IMR-90 (cell line): ENCODE measurements around the gene BCAS1. TPM values are rescaled to one million over a fixed set of nuclear protein-coding genes. Genes with fewer than 3 reads are reported as not detected.

ENCODE experiments used
- ATAC-seq: fragments of 200-7000 bp; cut with Tn5 transposase; 2 replicates; pipeline ENCODE4 v1.9.1; 2020; ENCODE audit warnings: low read depth, mild to moderate bottlenecking, moderate library complexity
- BruUV-seq: library from RNA; stranded (reverse); fragments of 400-500 nt; replicated peaks from 2 replicates; lab custom pipeline; 2021; lab: Mats Ljungman, UMichigan
- CTCF ChIA-PET: fragments of 300-600 bp; formaldehyde crosslinking; extraction: SDS; loops from one replicate; lab custom pipeline; 2021; ENCODE audit warnings: antibody characterized with exemption; lab: Yijun Ruan, JAX
- POLR2A ChIA-PET: fragments of 300-600 bp; sonication (Branson Sonifier 250); formaldehyde crosslinking; loops from one replicate; lab custom pipeline; 2022; ENCODE audit warnings: antibody characterized with exemption; ENCODE audit not compliant: unreplicated experiment; lab: Charles Lee
- DNase-seq: peaks from one replicate; pipeline ENCODE4 v3.0.0; 2013
- H2AFZ ChIP-seq: replicated peaks from 2 replicates; pipeline ENCODE3; 2013; ENCODE audit warnings: low read length, mild to moderate bottlenecking; ENCODE audit not compliant: poor library complexity
- H2AK5ac ChIP-seq: 2 replicates; pipeline ENCODE4 v1.6.1; 2013; ENCODE audit warnings: low read depth, low read length, inconsistent platforms
- H2AK9ac ChIP-seq: replicated peaks from 2 replicates; pipeline ENCODE3; 2013; ENCODE audit warnings: mild to moderate bottlenecking, low read depth, low read length, moderate library complexity; ENCODE audit not compliant: poor library complexity
- H2BK120ac ChIP-seq: 2 replicates; pipeline ENCODE4 v1.6.1; 2013; ENCODE audit warnings: low read depth, low read length, inconsistent platforms
- H2BK15ac ChIP-seq: 3 replicates; pipeline ENCODE4 v1.6.1; 2013; ENCODE audit warnings: low read depth, low read length, inconsistent platforms
- H2BK20ac ChIP-seq: 2 replicates; pipeline ENCODE4 v1.6.1; 2013; ENCODE audit warnings: low read depth, mild to moderate bottlenecking, inconsistent platforms, low read length, moderate library complexity
- H2BK5ac ChIP-seq: 2 replicates; pipeline ENCODE4 v1.6.1; 2013; ENCODE audit warnings: mild to moderate bottlenecking, low read depth, low read length, inconsistent platforms; ENCODE audit not compliant: poor library complexity, severe bottlenecking
- H3K14ac ChIP-seq: replicated peaks from 2 replicates; pipeline ENCODE4 v1.6.1; 2013; ENCODE audit warnings: low read depth, low read length, inconsistent platforms
- H3K18ac ChIP-seq: 2 replicates; pipeline ENCODE4 v1.6.1; 2013; ENCODE audit warnings: low read depth, low read length, control low read depth
- H3K23ac ChIP-seq: 2 replicates; pipeline ENCODE4 v1.6.1; 2013; ENCODE audit warnings: low read depth, low read length, inconsistent platforms
- H3K27ac ChIP-seq: 2 replicates; pipeline ENCODE4 v1.5.1; 2013; ENCODE audit warnings: mild to moderate bottlenecking, control low read depth, low read length; ENCODE audit not compliant: insufficient read depth
- H3K27me3 ChIP-seq: 2 replicates; pipeline ENCODE4 v1.6.1; 2013; ENCODE audit warnings: low read length; ENCODE audit not compliant: control insufficient read depth, insufficient read depth
- H3K36me3 ChIP-seq: 2 replicates; pipeline ENCODE4 v1.6.1; 2013; ENCODE audit warnings: low read length, mixed read lengths; ENCODE audit not compliant: control insufficient read depth, insufficient read depth
- H3K4ac ChIP-seq: 2 replicates; pipeline ENCODE4 v1.6.1; 2013; ENCODE audit warnings: low read depth, low read length, inconsistent platforms
- H3K4me1 ChIP-seq: 2 replicates; pipeline ENCODE4 v1.6.1; 2013; ENCODE audit warnings: low read length, mixed read lengths; ENCODE audit not compliant: control insufficient read depth, insufficient read depth
- H3K4me2 ChIP-seq: 2 replicates; pipeline ENCODE4 v1.6.1; 2013; ENCODE audit warnings: low read depth, mild to moderate bottlenecking, control low read depth, low read length, moderate library complexity
- H3K4me3 ChIP-seq: 2 replicates; pipeline ENCODE4 v1.5.1; 2013; ENCODE audit warnings: low read depth, mild to moderate bottlenecking, control low read depth, low read length, moderate library complexity; ENCODE audit not compliant: insufficient read depth
- H3K56ac ChIP-seq: 2 replicates; pipeline ENCODE4 v1.6.1; 2013; ENCODE audit warnings: low read length, inconsistent platforms; ENCODE audit not compliant: insufficient read depth; ENCODE audit errors: extremely low read depth
- H3K79me1 ChIP-seq, 2 experiments: 2 replicates each; pipeline ENCODE4 v1.6.1; 2013; ENCODE audit warnings: low read length in 2 of 2, inconsistent platforms in 1 of 2, low read depth in 1 of 2
- H3K9ac ChIP-seq: 2 replicates; pipeline ENCODE4 v1.6.1; 2013; ENCODE audit warnings: low read depth, low read length, control low read depth
- H3K9me1 ChIP-seq: 2 replicates; pipeline ENCODE4 v1.6.1; 2013; ENCODE audit warnings: low read length, inconsistent platforms; ENCODE audit not compliant: insufficient read depth
- H3K9me3 ChIP-seq: 2 replicates; pipeline ENCODE4 v1.6.1; 2013; ENCODE audit warnings: low read length; ENCODE audit not compliant: control insufficient read depth, insufficient read depth
- H4K20me1 ChIP-seq: 2 replicates; pipeline ENCODE4 v1.6.1; 2013; ENCODE audit warnings: low read length, inconsistent platforms; ENCODE audit not compliant: insufficient read depth
- H4K5ac ChIP-seq: 2 replicates; pipeline ENCODE4 v1.6.1; 2013; ENCODE audit warnings: mild to moderate bottlenecking, low read depth, low read length, control low read depth
- H4K8ac ChIP-seq, 2 experiments: 2 replicates each; pipeline ENCODE4 v1.6.1; 2013; ENCODE audit warnings: low read depth in 2 of 2, low read length in 2 of 2, control low read depth in 1 of 2, inconsistent platforms in 1 of 2
- H4K91ac ChIP-seq: 2 replicates; pipeline ENCODE4 v1.6.1; 2013; ENCODE audit warnings: low read depth, low read length, inconsistent platforms; ENCODE audit not compliant: insufficient read depth
- BHLHE40 ChIP-seq: fragments of 150-350 bp; IDR thresholded peaks from 2 replicates; pipeline ENCODE4 v1.6.1; 2016; ENCODE audit warnings: mild to moderate bottlenecking, low read depth, low read length
- CEBPB ChIP-seq: IDR thresholded peaks from 2 replicates; pipeline ENCODE4 v1.6.1; 2012; ENCODE audit warnings: low read depth, low read length, improper control_type of control experiment
- CHD1 ChIP-seq: IDR thresholded peaks from 2 replicates; pipeline ENCODE4 v1.6.1; 2012; ENCODE audit warnings: low read depth, low read length, improper control_type of control experiment
- CTCF ChIP-seq: conservative IDR thresholded peaks from 2 replicates; pipeline ENCODE4 v1.5.1; 2012; ENCODE audit warnings: mild to moderate bottlenecking, low read depth, low read length, improper control_type of control experiment
- FOS ChIP-seq: fragments of 150-350 bp; IDR thresholded peaks from 2 replicates; pipeline ENCODE4 v1.6.1; 2016; ENCODE audit warnings: low read depth, low read length
- MAZ ChIP-seq: IDR thresholded peaks from 2 replicates; pipeline ENCODE4 v1.6.1; 2012; ENCODE audit warnings: low read depth, mild to moderate bottlenecking, low read length, improper control_type of control experiment, moderate library complexity, borderline replicate concordance
- MXI1 ChIP-seq: IDR thresholded peaks from 2 replicates; pipeline ENCODE4 v1.6.1; 2012; ENCODE audit warnings: low read depth, mild to moderate bottlenecking, low read length, moderate library complexity, borderline replicate concordance
- NFE2L2 ChIP-seq: fragments of 150-350 bp; IDR thresholded peaks from 2 replicates; pipeline ENCODE4 v1.6.1; 2016; ENCODE audit warnings: low read depth, mild to moderate bottlenecking, low read length
- RAD21 ChIP-seq: IDR thresholded peaks from 2 replicates; pipeline ENCODE4 v1.6.1; 2012; ENCODE audit warnings: low read length, improper control_type of control experiment
- RCOR1 ChIP-seq: IDR thresholded peaks from 2 replicates; pipeline ENCODE4 v1.6.1; 2012; ENCODE audit warnings: mild to moderate bottlenecking, low read length, improper control_type of control experiment; ENCODE audit not compliant: insufficient replicate concordance
- RFX5 ChIP-seq: IDR thresholded peaks from 2 replicates; pipeline ENCODE4 v1.8.0; 2012; ENCODE audit warnings: low read depth, mild to moderate bottlenecking, low read length, moderate library complexity
- SMC3 ChIP-seq: fragments of 150-350 bp; IDR thresholded peaks from 2 replicates; pipeline ENCODE4 v1.6.1; 2016; ENCODE audit warnings: low read depth, mild to moderate bottlenecking, antibody characterized with exemption, low read length, moderate library complexity
- USF2 ChIP-seq: fragments of 150-350 bp; IDR thresholded peaks from 2 replicates; pipeline ENCODE4 v1.6.1; 2017; ENCODE audit warnings: mild to moderate bottlenecking, antibody characterized with exemption, low read length, low read depth
- WGBS, 2 experiments: methylation state at CpG; one replicate each; pipeline versions ENCODE4 v1.1.5 to v1.1.7; 2013; ENCODE audit warnings: missing lambda C conversion rate in 2 of 2; ENCODE audit not compliant: insufficient read length in 1 of 2; ENCODE audit errors: extremely low coverage in 2 of 2; 5-methylcytosine and 5-hydroxymethylcytosine counted together
- dilution Hi-C: fragments of 300-500 bp; cut with HindIII; formaldehyde crosslinking; loops from one replicate; pipeline ENCODE4 v1.14.3; 2018; ENCODE audit warnings: low sequenced_read_pairs; ENCODE audit not compliant: unreplicated experiment
- in situ Hi-C: fragments of 300-500 bp; cut with MboI; formaldehyde crosslinking; loops from 3 replicates; pipeline ENCODE4 v1.14.3; 2019; ENCODE audit warnings: low sequenced_read_pairs, inconsistent platforms, mixed read lengths
- intact Hi-C: fragments of 100-400 bp; cut with micrococcal nuclease; formaldehyde crosslinking; loops from 2 replicates; pipeline ENCODE4 v1.10.0; 2022
- polyA plus RNA-seq, 3 experiments: library from polyadenylated mRNA; depleted of rRNA; stranded (reverse); fragments of >200 nt; gene quantifications; 2 replicates each; pipeline ENCODE4 v1.2.3, GENCODE V29; 2012; ENCODE audit warnings: low replicate concordance in 1 of 3
- total RNA-seq: library from RNA; depleted of rRNA; stranded (reverse); fragments of >200 nt; gene quantifications from 2 replicates; pipeline ENCODE4 v1.2.3, GENCODE V29; 2012

Gene BCAS1
- total and polyA plus RNA-seq, 2 of the 4 experiments (the other 2 are of a cell fraction): under 0.01 TPM; not detected in 1

DNA sequence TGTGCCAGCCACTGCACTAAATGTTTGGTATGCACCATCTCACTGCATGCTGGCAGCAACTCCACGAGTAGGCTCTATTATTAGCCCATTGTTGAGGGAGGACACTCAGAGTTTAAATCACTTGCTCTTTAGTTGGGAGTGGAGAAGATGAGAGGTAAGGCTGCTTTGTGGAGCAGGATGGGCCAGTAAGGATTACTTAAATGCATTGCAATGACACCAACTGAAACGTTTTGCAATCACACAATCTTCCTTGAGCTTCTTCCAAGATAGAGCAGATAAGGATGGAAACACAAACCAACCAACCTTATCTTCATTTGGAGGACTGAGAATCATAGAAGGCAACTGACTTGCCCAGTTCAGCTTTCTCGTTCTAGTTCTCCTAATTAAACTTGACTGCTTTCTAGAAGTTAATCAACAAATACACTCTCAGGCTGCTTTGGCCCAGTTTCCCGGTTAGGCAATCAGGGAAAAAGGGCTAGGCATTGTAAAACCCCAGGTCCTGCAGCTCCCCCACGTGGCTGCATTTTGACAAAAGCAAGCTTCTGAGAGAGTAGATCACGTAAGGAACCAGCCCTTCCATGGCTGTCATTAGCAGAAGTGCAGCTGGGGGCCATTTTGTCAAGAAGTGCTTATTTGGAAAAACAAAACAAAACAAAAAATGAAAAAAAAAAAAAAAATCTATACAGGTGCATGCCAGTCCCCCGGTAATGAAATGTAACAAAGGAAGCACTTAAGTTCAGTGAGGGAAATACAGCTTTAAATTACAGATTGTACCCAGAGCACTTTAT, 130.6 kb downstream of the BCAS1 start:
- intact Hi-C loops (loop anchor here (1.0 to 5.0 kb wide), 4 partner anchors 23 to 1627 kb away; no protein-coding TSS in a partner anchor), in situ Hi-C loops (loop anchor here (5.0 to 25.0 kb wide), 3 partner anchors 362 to 1452 kb away; no protein-coding TSS in a partner anchor), dilution Hi-C loops (no loop called here)
- Histone ChIP-seq H3K4me2 (peak overlapping the region; percentile 24; the same call in 1 of the 2 replicates), H3K36me3 (no peaks in the 10 kb centered on the region), H2BK5ac (peak overlapping the region; percentile 84), H3K56ac (peak overlapping the region; percentile 60), H2BK120ac (peak overlapping the region; percentile 79), H2AK5ac (peak overlapping the region; percentile 62; the same call in 1 of the 2 replicates), H3K9ac (peak overlapping the region; percentile 40; the same call in 1 of the 2 replicates), H3K14ac (peak overlapping the region; percentile 45), H3K4me3 (no peak overlapping the region), H4K20me1 (no peaks in the 10 kb centered on the region), H3K27ac (peak overlapping the region; percentile 66), H3K4ac (peak overlapping the region; percentile 55), H2AFZ (peak overlapping the region; percentile 80), H2BK20ac (peak overlapping the region; percentile 84), H4K8ac (peak overlapping the region; percentile 32 to 78), H4K5ac (no peak overlapping the region), H2AK9ac (no peak overlapping the region), H3K18ac (peak overlapping the region; percentile 30; the same call in 1 of the 2 replicates), H3K9me1 (peaks cover 10% of the 10 kb centered on the region), H3K27me3 (no peaks in the 10 kb centered on the region), H3K4me1 (peaks cover 16% of the 10 kb centered on the region), H3K23ac (peak overlapping the region; percentile 39), H4K91ac (peak overlapping the region; percentile 2), H3K9me3 (no peaks in the 10 kb centered on the region), H3K79me1 (peaks cover 0 to 3% of the 10 kb centered on the region in 2 experiments; a peak in 1 of 4 replicates), H2BK15ac (peak overlapping the region; percentile 73; the same call in 2 of the 3 replicates)
- POLR2A ChIA-PET: interaction anchor here (0.6 to 0.7 kb wide), 2 partner anchors 390 to 1603 kb away, joined by 4 to 10 read pairs; no protein-coding TSS in a partner anchor
- DNase-seq (peak; percentile 94), ATAC-seq (peak; percentile 89)
- no TSS peak for BruUV-seq
- WGBS, 2 experiments: 0% methylated on average over 2 of the region's 7 CpGs; no CpG with 5 or more reads in 1 of the 2 experiments
- CTCF ChIA-PET: interaction anchor here (0.6 to 1.8 kb wide), 16 partner anchors 8 to 977 kb away, joined by 3 to 17 read pairs (median 4); no protein-coding TSS in a partner anchor
- TF ChIP-seq BHLHE40 (no peak), RCOR1 (no peak), CTCF (peak; percentile 92), CEBPB (peak; percentile 89), MXI1 (peak; percentile 43; the same call in 1 of the 2 replicates), FOS (no peak), USF2 (no peak), SMC3 (peak; percentile 91), NFE2L2 (no peak), MAZ (no peak), RFX5 (no peak), CHD1 (peak; percentile 72; the same call in 1 of the 2 replicates), RAD21 (peak; percentile 95)
